HepG2 (cell line): ENCODE data around the gene TUBB3. TPM values are rescaled to one million over a fixed set of nuclear protein-coding genes. Genes with fewer than 3 reads are reported as not detected.

Experiments
- AGO2 ChIP-seq: fragments of 200-400 bp; formaldehyde crosslinking; optimal IDR thresholded peaks from 2 replicates; pipeline ENCODE3; 2017; ENCODE audit warnings: mild to moderate bottlenecking, low read depth, low read length, moderate library complexity
- ARHGAP35 ChIP-seq: sonication (generic); formaldehyde crosslinking; IDR thresholded peaks from 2 replicates; pipeline ENCODE4 v1.9.0; 2022; ENCODE audit warnings: mild to moderate bottlenecking, inconsistent platforms, moderate library complexity, missing genetic modification reagents, borderline replicate concordance
- BORCS8-MEF2B ChIP-seq: sonication (generic); formaldehyde crosslinking; IDR thresholded peaks from 2 replicates; pipeline ENCODE4 v1.8.0; 2022; ENCODE audit warnings: mild to moderate bottlenecking, missing genetic modification reagents
- HOXA7 ChIP-seq: sonication (generic); formaldehyde crosslinking; IDR thresholded peaks from 2 replicates; pipeline ENCODE4 v1.8.1; 2022; ENCODE audit warnings: mild to moderate bottlenecking, missing genetic modification reagents, moderate library complexity
- NR2C2 ChIP-seq: sonication (generic); formaldehyde crosslinking; IDR thresholded peaks from 2 replicates; pipeline ENCODE4 v1.4.0; 2020; ENCODE audit warnings: missing genetic modification reagents, mild to moderate bottlenecking, moderate library complexity, borderline replicate concordance
- POLR2A ChIP-seq, 2 experiments: IDR thresholded peaks; 2 replicates each; pipeline ENCODE4 v1.6.1; 2011; ENCODE audit warnings: low read depth in 2 of 2, low read length in 2 of 2, mild to moderate bottlenecking in 1 of 2, moderate library complexity in 1 of 2; ENCODE audit not compliant: insufficient read depth in 1 of 2
- RORA ChIP-seq: sonication (generic); formaldehyde crosslinking; IDR thresholded peaks from 2 replicates; pipeline ENCODE4 v1.5.0; 2020; ENCODE audit warnings: mild to moderate bottlenecking, missing genetic modification reagents, moderate library complexity
- RXRA ChIP-seq: sonication (generic); formaldehyde crosslinking; IDR thresholded peaks from 2 replicates; pipeline ENCODE4 v1.5.1; 2020; ENCODE audit warnings: missing genetic modification reagents
- SMARCE1 ChIP-seq: fragments of 450-650 bp; IDR thresholded peaks from 2 replicates; pipeline ENCODE4 v1.6.1; 2017; ENCODE audit warnings: borderline replicate concordance
- SRY ChIP-seq: sonication (generic); formaldehyde crosslinking; IDR thresholded peaks from 2 replicates; pipeline ENCODE4 v1.8.0; 2022; ENCODE audit warnings: mild to moderate bottlenecking, missing genetic modification reagents
- SYNCRIP ChIP-seq: fragments of 200-400 bp; formaldehyde crosslinking; IDR thresholded peaks from 2 replicates; pipeline ENCODE4 v1.6.1; 2018; ENCODE audit warnings: mild to moderate bottlenecking, low read depth, low read length; ENCODE audit not compliant: insufficient read depth
- TARDBP ChIP-seq: sonication (generic); formaldehyde crosslinking; IDR thresholded peaks from 2 replicates; pipeline ENCODE4 v1.8.0; 2022; ENCODE audit warnings: mild to moderate bottlenecking, missing genetic modification reagents
- TOE1 ChIP-seq: sonication (generic); formaldehyde crosslinking; IDR thresholded peaks from 2 replicates; pipeline ENCODE4 v1.4.0; 2020; ENCODE audit warnings: mild to moderate bottlenecking, missing genetic modification reagents
- ZKSCAN5 ChIP-seq: sonication (generic); formaldehyde crosslinking; IDR thresholded peaks from 2 replicates; pipeline ENCODE4 v1.5.1; 2020; ENCODE audit warnings: mild to moderate bottlenecking, missing genetic modification reagents
- ZNF33B ChIP-seq: sonication (generic); formaldehyde crosslinking; IDR thresholded peaks from 2 replicates; pipeline ENCODE4 v1.5.1; 2020; ENCODE audit warnings: mild to moderate bottlenecking, missing genetic modification reagents
- ZNF879 ChIP-seq: sonication (generic); formaldehyde crosslinking; IDR thresholded peaks from 2 replicates; pipeline ENCODE4 v1.8.1; 2023; ENCODE audit warnings: missing genetic modification reagents
- polyA plus RNA-seq, 8 experiments: library from polyadenylated mRNA; depleted of rRNA in 3 of 8; stranded (reverse) in 7 of 8; unstranded in 1 of 8; fragments of >200 nt; fragmentation: Illumina TruSeq in 4 of 8; extraction: Trizol in 4 of 8; gene quantifications; 2 replicates each; pipeline versions ENCODE4 v1.2.1 to v1.2.3, GENCODE V29; 2011 to 2016; ENCODE audit warnings: low read depth in 4 of 8, missing spikeins in 1 of 8, mixed read lengths in 1 of 8; ENCODE audit not compliant: insufficient read depth in 1 of 8
- total RNA-seq, 5 experiments: library from RNA; depleted of rRNA; stranded (reverse); fragments of >200 nt; fragmentation: Illumina TruSeq; extraction: Trizol; gene quantifications; 2 replicates each; pipeline ENCODE4 v1.2.3, GENCODE V29; 2016; ENCODE audit warnings: low read depth in 1 of 5
- TF ChIP-seq, protein P1 (sequence below): sonication (generic); formaldehyde crosslinking; conservative IDR thresholded peaks from 2 replicates; pipeline ENCODE4 v1.4.0; 2020; ENCODE audit warnings: missing genetic modification reagents
- TF ChIP-seq, protein P2 (sequence below): IDR thresholded peaks from 2 replicates; pipeline ENCODE4 v1.6.1; 2016; ENCODE audit warnings: missing compliant biosample characterization, missing genetic modification reagents, borderline replicate concordance
- TF ChIP-seq, protein P3 (sequence below): sonication (generic); formaldehyde crosslinking; IDR thresholded peaks from 2 replicates; pipeline ENCODE4 v1.5.1; 2020; ENCODE audit warnings: missing genetic modification reagents, mild to moderate bottlenecking, borderline replicate concordance
- TF ChIP-seq, protein P4 (sequence below): sonication (generic); formaldehyde crosslinking; IDR thresholded peaks from 2 replicates; pipeline ENCODE4 v1.4.0; 2020; ENCODE audit warnings: missing genetic modification reagents
- TF ChIP-seq, protein P5 (sequence below): sonication (generic); formaldehyde crosslinking; IDR thresholded peaks from 2 replicates; pipeline ENCODE4 v1.5.0; 2020; ENCODE audit warnings: missing genetic modification reagents, mild to moderate bottlenecking, borderline replicate concordance
- TF ChIP-seq, protein P6 (sequence below): sonication (generic); formaldehyde crosslinking; IDR thresholded peaks from 2 replicates; pipeline ENCODE4 v1.4.0; 2020; ENCODE audit warnings: mild to moderate bottlenecking, low read depth, missing genetic modification reagents

The TUBB3 gene
- total and polyA plus RNA-seq, 2 of the 13 experiments (the other 11 are each of a cell fraction or from before 2014, with no cell fraction given) = 110 to 185 TPM

GRCh38 chr16:89917773-89918452 is 5.2 kb upstream of the TUBB3 start (continued):
- TF ChIP-seq, protein P1, sequence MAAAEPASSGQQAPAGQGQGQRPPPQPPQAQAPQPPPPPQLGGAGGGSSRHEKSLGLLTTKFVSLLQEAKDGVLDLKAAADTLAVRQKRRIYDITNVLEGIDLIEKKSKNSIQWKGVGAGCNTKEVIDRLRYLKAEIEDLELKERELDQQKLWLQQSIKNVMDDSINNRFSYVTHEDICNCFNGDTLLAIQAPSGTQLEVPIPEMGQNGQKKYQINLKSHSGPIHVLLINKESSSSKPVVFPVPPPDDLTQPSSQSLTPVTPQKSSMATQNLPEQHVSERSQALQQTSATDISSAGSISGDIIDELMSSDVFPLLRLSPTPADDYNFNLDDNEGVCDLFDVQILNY (CRISPR knock-in tag) = no peak; the same call in 1 of the 2 replicates
- TF ChIP-seq TOE1 (CRISPR knock-in tag) (peak; percentile 98; the same call in 1 of the 2 replicates), SMARCE1 (no peak), AGO2 (peak; percentile 97), TARDBP (CRISPR knock-in tag) (peak; percentile 99), RORA (no peak; the same call in 1 of the 2 replicates), ARHGAP35 (CRISPR knock-in tag) (peak; percentile 96), ZKSCAN5 (CRISPR knock-in tag) (peak; percentile 84), POLR2A (IDR thresholded peaks at IDR 0.05; ENCODE audit: insufficient read depth in 1 of 2, low read depth in 2 of 2, low read length in 2 of 2) (no peak; a peak in 1 of 4 replicates), SRY (CRISPR knock-in tag) (peak; percentile 96), HOXA7 (CRISPR knock-in tag) (peak; percentile 85; the same call in 1 of the 2 replicates), NR2C2 (peak; percentile 72), BORCS8-MEF2B (CRISPR knock-in tag) (peak; percentile 99), SYNCRIP (no peak), ZNF879 (peak; percentile 97), ZNF33B (CRISPR knock-in tag) (peak; percentile 99), RXRA (CRISPR knock-in tag) (peak; percentile 99)
- TF ChIP-seq, protein P2, sequence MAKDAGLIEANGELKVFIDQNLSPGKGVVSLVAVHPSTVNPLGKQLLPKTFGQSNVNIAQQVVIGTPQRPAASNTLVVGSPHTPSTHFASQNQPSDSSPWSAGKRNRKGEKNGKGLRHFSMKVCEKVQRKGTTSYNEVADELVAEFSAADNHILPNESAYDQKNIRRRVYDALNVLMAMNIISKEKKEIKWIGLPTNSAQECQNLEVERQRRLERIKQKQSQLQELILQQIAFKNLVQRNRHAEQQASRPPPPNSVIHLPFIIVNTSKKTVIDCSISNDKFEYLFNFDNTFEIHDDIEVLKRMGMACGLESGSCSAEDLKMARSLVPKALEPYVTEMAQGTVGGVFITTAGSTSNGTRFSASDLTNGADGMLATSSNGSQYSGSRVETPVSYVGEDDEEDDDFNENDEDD (CRISPR knock-in tag) = peak; percentile 99
- TF ChIP-seq, protein P3, sequence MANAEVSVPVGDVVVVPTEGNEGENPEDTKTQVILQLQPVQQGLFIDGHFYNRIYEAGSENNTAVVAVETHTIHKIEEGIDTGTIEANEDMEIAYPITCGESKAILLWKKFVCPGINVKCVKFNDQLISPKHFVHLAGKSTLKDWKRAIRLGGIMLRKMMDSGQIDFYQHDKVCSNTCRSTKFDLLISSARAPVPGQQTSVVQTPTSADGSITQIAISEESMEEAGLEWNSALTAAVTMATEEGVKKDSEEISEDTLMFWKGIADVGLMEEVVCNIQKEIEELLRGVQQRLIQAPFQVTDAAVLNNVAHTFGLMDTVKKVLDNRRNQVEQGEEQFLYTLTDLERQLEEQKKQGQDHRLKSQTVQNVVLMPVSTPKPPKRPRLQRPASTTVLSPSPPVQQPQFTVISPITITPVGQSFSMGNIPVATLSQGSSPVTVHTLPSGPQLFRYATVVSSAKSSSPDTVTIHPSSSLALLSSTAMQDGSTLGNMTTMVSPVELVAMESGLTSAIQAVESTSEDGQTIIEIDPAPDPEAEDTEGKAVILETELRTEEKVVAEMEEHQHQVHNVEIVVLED = peak; percentile 74; the same call in 1 of the 2 replicates
- TF ChIP-seq, protein P4, sequence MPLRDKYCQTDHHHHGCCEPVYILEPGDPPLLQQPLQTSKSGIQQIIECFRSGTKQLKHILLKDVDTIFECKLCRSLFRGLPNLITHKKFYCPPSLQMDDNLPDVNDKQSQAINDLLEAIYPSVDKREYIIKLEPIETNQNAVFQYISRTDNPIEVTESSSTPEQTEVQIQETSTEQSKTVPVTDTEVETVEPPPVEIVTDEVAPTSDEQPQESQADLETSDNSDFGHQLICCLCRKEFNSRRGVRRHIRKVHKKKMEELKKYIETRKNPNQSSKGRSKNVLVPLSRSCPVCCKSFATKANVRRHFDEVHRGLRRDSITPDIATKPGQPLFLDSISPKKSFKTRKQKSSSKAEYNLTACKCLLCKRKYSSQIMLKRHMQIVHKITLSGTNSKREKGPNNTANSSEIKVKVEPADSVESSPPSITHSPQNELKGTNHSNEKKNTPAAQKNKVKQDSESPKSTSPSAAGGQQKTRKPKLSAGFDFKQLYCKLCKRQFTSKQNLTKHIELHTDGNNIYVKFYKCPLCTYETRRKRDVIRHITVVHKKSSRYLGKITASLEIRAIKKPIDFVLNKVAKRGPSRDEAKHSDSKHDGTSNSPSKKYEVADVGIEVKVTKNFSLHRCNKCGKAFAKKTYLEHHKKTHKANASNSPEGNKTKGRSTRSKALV (CRISPR knock-in tag) = peak; percentile 97
- TF ChIP-seq, protein P5, sequence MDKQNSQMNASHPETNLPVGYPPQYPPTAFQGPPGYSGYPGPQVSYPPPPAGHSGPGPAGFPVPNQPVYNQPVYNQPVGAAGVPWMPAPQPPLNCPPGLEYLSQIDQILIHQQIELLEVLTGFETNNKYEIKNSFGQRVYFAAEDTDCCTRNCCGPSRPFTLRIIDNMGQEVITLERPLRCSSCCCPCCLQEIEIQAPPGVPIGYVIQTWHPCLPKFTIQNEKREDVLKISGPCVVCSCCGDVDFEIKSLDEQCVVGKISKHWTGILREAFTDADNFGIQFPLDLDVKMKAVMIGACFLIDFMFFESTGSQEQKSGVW (CRISPR knock-in tag) = no peak
- TF ChIP-seq, protein P6, sequence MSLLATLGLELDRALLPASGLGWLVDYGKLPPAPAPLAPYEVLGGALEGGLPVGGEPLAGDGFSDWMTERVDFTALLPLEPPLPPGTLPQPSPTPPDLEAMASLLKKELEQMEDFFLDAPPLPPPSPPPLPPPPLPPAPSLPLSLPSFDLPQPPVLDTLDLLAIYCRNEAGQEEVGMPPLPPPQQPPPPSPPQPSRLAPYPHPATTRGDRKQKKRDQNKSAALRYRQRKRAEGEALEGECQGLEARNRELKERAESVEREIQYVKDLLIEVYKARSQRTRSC (CRISPR knock-in tag) = peak; percentile 97
